ENCODE data around the gene RIPOR2. TPM values are rescaled to one million over a fixed set of nuclear protein-coding genes. Genes with fewer than 3 reads are reported as not detected.

The RIPOR2 gene
- total RNA-seq, 2 experiments from 2014 or later: 88.3 to 96.3 TPM

GRCh38 chr6:24833711-24834386 lies 101.9 kb downstream of the RIPOR2 start:
- ChIA-PET POLR2A (interaction anchor here (0.9 kb wide), 1 partner anchor 9 kb away, joined by 5 read pairs; no protein-coding TSS in a partner anchor), CTCF (interaction anchor here (0.8 to 1.9 kb wide), 3 partner anchors 23 to 184 kb away, joined by 3 to 7 read pairs (median 4); no protein-coding TSS in a partner anchor)
- Mint-ChIP-seq H3K4me3 (no peak overlapping the region), H3K4me1 (ENCODE audit: low read depth) (peaks cover 58% of the 10 kb centered on the region), H3K36me3 (ENCODE audit: low read depth) (peaks cover 69% of the 10 kb centered on the region), H3K27ac (peak overlapping the region; percentile 32), H3K27me3 (no peaks in the 10 kb centered on the region), H3K9me3 (peaks cover 3% of the 10 kb centered on the region)
- no peak for ATAC-seq
- intact Hi-C loops (cut with micrococcal nuclease): no loop called here
- no peak for DNase-seq
- TF ChIP-seq CTCF (IDR thresholded peaks at IDR 0.05): no peak

GRCh38 chr6:24832794-24833193 lies 103.0 kb downstream of the RIPOR2 start:
- no peak for DNase-seq
- H3K27ac Mint-ChIP-seq: peak overlapping the region; percentile 71
- peaks cover 64% of the 10 kb centered on the region for H3K36me3 Mint-ChIP-seq (ENCODE audit: low read depth)
- intact Hi-C loops (cut with micrococcal nuclease): no loop called here
- peaks cover 56% of the 10 kb centered on the region for H3K4me1 Mint-ChIP-seq (ENCODE audit: low read depth)
- ATAC-seq: no peak
- TF ChIP-seq CTCF (IDR thresholded peaks at IDR 0.05): no peak
- H3K4me3 Mint-ChIP-seq: no peak overlapping the region
- POLR2A ChIA-PET: no interaction called here
- peaks cover 3% of the 10 kb centered on the region for H3K9me3 Mint-ChIP-seq
- no peaks in the 10 kb centered on the region for H3K27me3 Mint-ChIP-seq
- CTCF ChIA-PET: interaction anchor here (1.0 to 1.9 kb wide), 7 partner anchors 10 to 222 kb away, joined by 3 to 9 read pairs (median 4); no protein-coding TSS in a partner anchor

GRCh38 chr6:24831771-24832716 lies 103.7 kb downstream of the RIPOR2 start:
- ChIA-PET CTCF (interaction anchor here (1.0 to 1.9 kb wide), 7 partner anchors 9 to 223 kb away, joined by 3 to 9 read pairs (median 4); no protein-coding TSS in a partner anchor), POLR2A (no interaction called here)
- intact Hi-C loops (cut with micrococcal nuclease): no loop called here
- H3K36me3 Mint-ChIP-seq (ENCODE audit: low read depth): peaks cover 68% of the 10 kb centered on the region
- no peak for TF ChIP-seq CTCF (IDR thresholded peaks at IDR 0.05)
- H3K4me1 Mint-ChIP-seq (ENCODE audit: low read depth): peaks cover 57% of the 10 kb centered on the region
- H3K4me3 Mint-ChIP-seq: no peak overlapping the region
- DNase-seq (no peak), ATAC-seq (no peak)
- peak overlapping the region; percentile 71 for H3K27ac Mint-ChIP-seq
- peaks cover 3% of the 10 kb centered on the region for H3K9me3 Mint-ChIP-seq
- H3K27me3 Mint-ChIP-seq: no peaks in the 10 kb centered on the region

GRCh38 chr6:24829657-24830056 lies 106.1 kb downstream of the RIPOR2 start:
- Mint-ChIP-seq H3K27ac (no peak overlapping the region), H3K9me3 (peaks cover 3% of the 10 kb centered on the region), H3K4me1 (ENCODE audit: low read depth) (peaks cover 36% of the 10 kb centered on the region), H3K36me3 (ENCODE audit: low read depth) (peaks cover 54% of the 10 kb centered on the region), H3K27me3 (no peaks in the 10 kb centered on the region), H3K4me3 (no peak overlapping the region)
- intact Hi-C loops (cut with micrococcal nuclease): no loop called here
- no peak for TF ChIP-seq CTCF (IDR thresholded peaks at IDR 0.05)
- ChIA-PET CTCF (interaction anchor here (1.3 kb wide), 1 partner anchor 162 kb away, joined by 5 read pairs; no protein-coding TSS in a partner anchor), POLR2A (interaction anchor here (1.0 to 1.5 kb wide), 4 partner anchors 14 to 162 kb away, joined by 3 read pairs; no protein-coding TSS in a partner anchor)
- no peak for ATAC-seq
- no peak for DNase-seq
